ENCODE measurements around the gene TIMM13.

The TIMM13 gene

DNA sequence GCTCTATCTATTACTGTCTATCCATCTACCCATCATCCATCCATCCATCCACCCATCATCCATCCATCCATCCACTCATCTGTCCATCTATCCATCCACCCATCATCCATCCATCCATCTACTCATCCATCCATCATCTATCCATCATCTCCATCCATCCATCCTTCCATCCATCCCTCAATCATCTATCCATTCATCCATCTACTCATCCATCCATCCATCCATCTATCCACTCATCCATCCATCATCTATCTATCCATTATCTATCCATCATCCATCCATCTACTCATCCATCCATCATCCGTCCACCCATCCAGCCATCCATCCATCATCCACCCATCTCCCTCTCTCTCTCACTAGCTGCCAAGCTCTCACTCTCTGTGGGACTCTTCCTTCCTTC is 13.1 kb upstream of the TIMM13 start:
- Histone ChIP-seq H3K36me3 (ENCODE audit: control insufficient read depth, insufficient read depth, low read length) (peaks cover 64% of the 10 kb centered on the region), H3K4me3 (ENCODE audit: low read depth, low read length) (no peak overlapping the region), H3K9ac (ENCODE audit: low read depth, low read length) (no peak overlapping the region), H3K4me1 (ENCODE audit: control insufficient read depth, insufficient read depth, low read length) (no peaks in the 10 kb centered on the region), H3K9me3 (ENCODE audit: control insufficient read depth, insufficient read depth, low read length) (no peaks in the 10 kb centered on the region), H3K27ac (ENCODE audit: low read depth, low read length) (no peak overlapping the region), H3K27me3 (ENCODE audit: control insufficient read depth, insufficient read depth, low read length) (no peaks in the 10 kb centered on the region)

DNA sequence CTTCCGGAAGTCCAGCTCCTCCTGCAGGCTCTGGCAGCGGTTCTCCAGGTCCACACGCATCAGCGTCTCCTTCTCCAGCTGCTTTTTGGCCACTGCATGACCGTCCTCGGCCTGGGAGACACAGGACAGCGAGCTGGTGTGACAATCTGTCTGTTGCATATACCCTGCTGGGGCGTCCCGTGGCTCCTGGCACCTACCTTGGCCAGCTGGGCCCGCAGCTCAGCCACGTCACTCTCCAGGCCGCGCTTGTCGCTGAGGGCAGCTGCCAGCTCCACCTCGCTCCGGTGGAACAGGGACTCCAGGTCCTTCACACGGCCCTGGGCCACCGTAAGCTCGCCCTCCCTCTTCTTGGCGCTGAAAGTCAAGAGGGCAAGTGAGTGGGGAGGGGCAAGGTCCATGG is 10.8 kb upstream of the TIMM13 start:
- H3K4me3 ChIP-seq (ENCODE audit: low read depth, low read length), result no peak overlapping the region
- H3K9ac ChIP-seq (ENCODE audit: low read depth, low read length), result no peak overlapping the region
- H3K4me1 ChIP-seq (ENCODE audit: control insufficient read depth, insufficient read depth, low read length), result no peaks in the 10 kb centered on the region
- H3K27me3 ChIP-seq (ENCODE audit: control insufficient read depth, insufficient read depth, low read length), result no peaks in the 10 kb centered on the region
- H3K9me3 ChIP-seq (ENCODE audit: control insufficient read depth, insufficient read depth, low read length), result no peaks in the 10 kb centered on the region
- no peak overlapping the region for H3K27ac ChIP-seq (ENCODE audit: low read depth, low read length)
- H3K36me3 ChIP-seq (ENCODE audit: control insufficient read depth, insufficient read depth, low read length), result peaks cover 68% of the 10 kb centered on the region

DNA sequence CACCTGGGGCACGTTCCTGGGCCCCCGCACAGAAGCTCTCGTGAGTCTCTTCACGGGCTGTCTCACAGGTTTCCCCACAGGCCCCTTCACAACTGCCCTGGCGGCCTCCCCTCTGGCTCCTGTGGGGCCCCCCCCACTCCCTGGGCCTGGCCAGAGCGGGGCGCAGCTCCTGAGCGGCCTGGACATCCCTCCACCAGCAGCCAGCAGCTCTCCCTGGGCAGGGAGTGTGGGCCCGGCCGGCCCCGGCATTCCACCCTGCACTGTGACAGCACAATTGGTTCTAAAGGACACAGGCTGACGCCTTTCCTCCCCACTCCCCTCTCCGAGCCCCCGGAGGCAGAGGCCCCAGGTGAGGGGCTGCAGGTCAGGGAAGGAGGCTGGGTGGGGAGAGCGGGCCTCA is 9.5 kb upstream of the TIMM13 start:
- Histone ChIP-seq H3K36me3 (ENCODE audit: control insufficient read depth, insufficient read depth, low read length) (peaks cover 62% of the 10 kb centered on the region), H3K27ac (ENCODE audit: low read depth, low read length) (no peak overlapping the region), H3K4me1 (ENCODE audit: control insufficient read depth, insufficient read depth, low read length) (no peaks in the 10 kb centered on the region), H3K9me3 (ENCODE audit: control insufficient read depth, insufficient read depth, low read length) (no peaks in the 10 kb centered on the region), H3K4me3 (ENCODE audit: low read depth, low read length) (no peak overlapping the region), H3K27me3 (ENCODE audit: control insufficient read depth, insufficient read depth, low read length) (no peaks in the 10 kb centered on the region), H3K9ac (ENCODE audit: low read depth, low read length) (no peak overlapping the region)

DNA sequence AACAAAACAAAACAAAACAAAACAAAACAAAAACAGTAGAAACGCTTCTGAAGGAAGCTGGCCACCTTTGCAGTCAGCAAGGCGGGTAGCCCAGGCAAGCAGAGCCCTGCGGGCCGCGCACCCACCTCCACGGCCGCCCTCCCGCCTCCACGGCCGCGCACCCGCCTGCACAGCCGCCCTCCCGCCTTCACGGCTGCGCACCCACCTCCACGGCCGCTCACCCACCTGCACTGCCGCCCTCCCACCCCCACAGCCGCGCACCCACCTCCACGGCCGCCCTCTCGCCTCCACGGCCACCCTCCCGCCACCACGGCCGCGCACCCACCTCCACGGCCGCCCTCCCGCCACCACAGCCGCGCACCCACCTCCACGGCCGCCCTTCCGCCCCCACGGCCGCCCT is 9.0 kb upstream of the TIMM13 start:
- H3K27me3 ChIP-seq (ENCODE audit: control insufficient read depth, insufficient read depth, low read length), result no peaks in the 10 kb centered on the region
- H3K9me3 ChIP-seq (ENCODE audit: control insufficient read depth, insufficient read depth, low read length), result no peaks in the 10 kb centered on the region
- no peak overlapping the region for H3K27ac ChIP-seq (ENCODE audit: low read depth, low read length)
- H3K4me3 ChIP-seq (ENCODE audit: low read depth, low read length), result no peak overlapping the region
- no peak overlapping the region for H3K9ac ChIP-seq (ENCODE audit: low read depth, low read length)
- peaks cover 62% of the 10 kb centered on the region for H3K36me3 ChIP-seq (ENCODE audit: control insufficient read depth, insufficient read depth, low read length)
- H3K4me1 ChIP-seq (ENCODE audit: control insufficient read depth, insufficient read depth, low read length), result no peaks in the 10 kb centered on the region

- Histone ChIP-seq H3K4me3 (ENCODE audit: low read depth, low read length) (no peak overlapping the region), H3K9me3 (ENCODE audit: control insufficient read depth, insufficient read depth, low read length) (no peaks in the 10 kb centered on the region), H3K4me1 (ENCODE audit: control insufficient read depth, insufficient read depth, low read length) (no peaks in the 10 kb centered on the region), H3K27ac (ENCODE audit: low read depth, low read length) (no peak overlapping the region), H3K9ac (ENCODE audit: low read depth, low read length) (no peak overlapping the region), H3K27me3 (ENCODE audit: control insufficient read depth, insufficient read depth, low read length) (no peaks in the 10 kb centered on the region), H3K36me3 (ENCODE audit: control insufficient read depth, insufficient read depth, low read length) (peaks cover 69% of the 10 kb centered on the region)
Measured at GRCh38 chr19:2434721-2435265, 7.4 kb upstream of the TIMM13 start.

GRCh38 chr19:2434267-2434666 is 6.9 kb upstream of the TIMM13 start:
- peaks cover 73% of the 10 kb centered on the region for H3K36me3 ChIP-seq (ENCODE audit: control insufficient read depth, insufficient read depth, low read length)
- no peaks in the 10 kb centered on the region for H3K27me3 ChIP-seq (ENCODE audit: control insufficient read depth, insufficient read depth, low read length)
- H3K4me1 ChIP-seq (ENCODE audit: control insufficient read depth, insufficient read depth, low read length), result no peaks in the 10 kb centered on the region
- H3K27ac ChIP-seq (ENCODE audit: low read depth, low read length), result no peak overlapping the region
- H3K9me3 ChIP-seq (ENCODE audit: control insufficient read depth, insufficient read depth, low read length), result no peaks in the 10 kb centered on the region
- no peak overlapping the region for H3K9ac ChIP-seq (ENCODE audit: low read depth, low read length)
- no peak overlapping the region for H3K4me3 ChIP-seq (ENCODE audit: low read depth, low read length)

DNA sequence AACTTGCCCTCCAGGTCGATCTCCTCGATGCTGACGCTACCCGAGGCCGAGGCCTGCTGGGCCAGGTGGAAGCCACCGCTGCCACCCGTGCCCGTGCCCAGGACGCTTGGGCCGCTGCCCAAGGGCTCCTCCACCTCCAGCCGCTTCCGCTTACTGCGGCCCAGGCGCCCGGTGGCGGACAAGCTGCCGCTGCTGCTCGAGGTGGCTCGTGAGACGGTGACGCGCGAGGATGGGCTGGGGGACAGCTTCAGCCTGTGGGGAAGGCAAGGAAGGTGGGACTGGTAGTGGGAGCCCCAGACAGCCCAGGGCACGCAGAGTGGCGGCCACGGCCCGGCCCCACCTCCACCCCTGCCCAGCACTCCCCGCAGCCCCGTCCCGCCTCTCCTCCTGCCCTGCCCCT is 6.5 kb upstream of the TIMM13 start:
- Histone ChIP-seq H3K27me3 (ENCODE audit: control insufficient read depth, insufficient read depth, low read length) (no peaks in the 10 kb centered on the region), H3K27ac (ENCODE audit: low read depth, low read length) (no peak overlapping the region), H3K4me3 (ENCODE audit: low read depth, low read length) (no peak overlapping the region), H3K36me3 (ENCODE audit: control insufficient read depth, insufficient read depth, low read length) (peaks cover 73% of the 10 kb centered on the region), H3K9ac (ENCODE audit: low read depth, low read length) (no peak overlapping the region), H3K9me3 (ENCODE audit: control insufficient read depth, insufficient read depth, low read length) (no peaks in the 10 kb centered on the region), H3K4me1 (ENCODE audit: control insufficient read depth, insufficient read depth, low read length) (peaks cover 4% of the 10 kb centered on the region; the same call in 1 of the 2 replicates)

- Histone ChIP-seq H3K4me1 (ENCODE audit: control insufficient read depth, insufficient read depth, low read length) (peaks cover 14% of the 10 kb centered on the region), H3K9me3 (ENCODE audit: control insufficient read depth, insufficient read depth, low read length) (no peaks in the 10 kb centered on the region), H3K27me3 (ENCODE audit: control insufficient read depth, insufficient read depth, low read length) (no peaks in the 10 kb centered on the region), H3K27ac (ENCODE audit: low read depth, low read length) (no peak overlapping the region), H3K4me3 (ENCODE audit: low read depth, low read length) (no peak overlapping the region), H3K36me3 (ENCODE audit: control insufficient read depth, insufficient read depth, low read length) (peaks cover 57% of the 10 kb centered on the region), H3K9ac (ENCODE audit: low read depth, low read length) (no peak overlapping the region)
Measured at GRCh38 chr19:2432131-2432848, 4.9 kb upstream of the TIMM13 start.

DNA sequence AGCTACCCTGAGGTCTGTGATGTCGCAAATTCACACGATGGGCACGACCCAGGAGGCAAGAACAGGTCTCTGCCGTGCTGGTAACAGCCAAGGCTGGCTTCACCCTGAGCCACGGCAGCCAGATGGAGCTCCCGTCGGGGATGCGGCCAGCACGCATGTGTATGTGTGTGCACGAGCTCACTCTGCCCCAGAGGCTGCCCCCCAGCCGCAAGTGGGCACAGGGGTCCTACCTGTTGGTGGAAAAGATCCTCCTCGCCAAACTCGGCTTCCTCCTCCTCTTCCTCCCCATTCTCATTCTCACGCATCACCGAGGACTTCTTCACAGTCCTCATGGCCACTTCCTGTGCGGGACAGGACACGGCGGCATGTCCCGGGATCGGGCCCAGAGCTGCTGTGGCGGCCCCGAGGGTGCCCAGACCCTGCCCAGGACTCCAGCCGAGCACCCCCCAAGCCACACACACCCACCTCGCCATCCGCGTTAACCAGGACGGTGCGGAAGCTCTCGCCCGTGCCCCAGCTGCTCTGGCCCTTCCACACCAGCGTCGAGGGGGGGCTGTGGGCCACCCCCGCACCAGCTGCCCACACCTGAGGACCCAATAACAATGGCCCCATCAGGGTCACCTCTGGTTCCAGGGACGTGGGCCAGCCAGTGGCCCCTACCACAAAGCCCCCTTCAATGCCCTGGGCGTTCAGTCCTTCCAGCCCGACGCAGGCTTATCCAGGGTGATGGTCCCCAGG is 4.1 kb upstream of the TIMM13 start:
- Histone ChIP-seq H3K4me3 (ENCODE audit: low read depth, low read length) (no peak overlapping the region), H3K36me3 (ENCODE audit: control insufficient read depth, insufficient read depth, low read length) (peaks cover 52% of the 10 kb centered on the region), H3K9ac (ENCODE audit: low read depth, low read length) (no peak overlapping the region), H3K9me3 (ENCODE audit: control insufficient read depth, insufficient read depth, low read length) (no peaks in the 10 kb centered on the region), H3K27ac (ENCODE audit: low read depth, low read length) (no peak overlapping the region), H3K27me3 (ENCODE audit: control insufficient read depth, insufficient read depth, low read length) (no peaks in the 10 kb centered on the region), H3K4me1 (ENCODE audit: control insufficient read depth, insufficient read depth, low read length) (peaks cover 16% of the 10 kb centered on the region)

DNA sequence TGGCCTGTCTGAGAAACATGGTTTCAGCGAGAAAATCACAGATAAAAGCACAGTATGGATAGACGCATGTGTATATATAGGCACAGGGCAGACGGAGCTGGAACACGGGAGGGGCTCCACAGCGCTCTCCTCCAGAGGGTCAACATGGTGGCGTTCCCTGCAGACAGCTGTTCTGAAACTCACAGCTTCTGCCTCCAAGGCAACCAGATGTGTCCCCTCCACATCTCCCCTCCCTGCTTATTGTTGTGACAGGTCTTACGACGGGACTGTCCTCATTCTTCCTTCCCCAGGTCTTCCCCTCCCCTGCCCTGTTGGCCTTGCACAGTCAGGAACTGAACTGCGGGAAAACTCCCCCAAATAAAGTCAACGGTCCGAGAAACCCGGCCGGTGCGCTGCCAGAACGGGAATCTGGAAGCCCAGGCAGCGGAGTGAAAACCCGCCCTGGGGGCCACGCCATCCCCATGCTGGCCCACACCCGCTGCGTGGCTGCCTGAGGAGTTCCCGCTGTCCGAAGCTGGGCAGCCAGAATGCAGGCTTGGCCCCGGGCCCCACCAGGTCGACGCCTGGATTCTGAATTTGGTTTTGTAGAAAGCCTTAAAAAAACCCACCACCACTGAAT is 2.6 kb upstream of the TIMM13 start:
- H3K9ac ChIP-seq (ENCODE audit: low read depth, low read length), result no peak overlapping the region
- H3K27ac ChIP-seq (ENCODE audit: low read depth, low read length), result no peak overlapping the region
- no peaks in the 10 kb centered on the region for H3K27me3 ChIP-seq (ENCODE audit: control insufficient read depth, insufficient read depth, low read length)
- H3K36me3 ChIP-seq (ENCODE audit: control insufficient read depth, insufficient read depth, low read length), result peaks cover 55% of the 10 kb centered on the region
- no peaks in the 10 kb centered on the region for H3K9me3 ChIP-seq (ENCODE audit: control insufficient read depth, insufficient read depth, low read length)
- H3K4me3 ChIP-seq (ENCODE audit: low read depth, low read length), result no peak overlapping the region
- H3K4me1 ChIP-seq (ENCODE audit: control insufficient read depth, insufficient read depth, low read length), result peaks cover 22% of the 10 kb centered on the region
